Activated T-helper 9 cell treated with anti-CD3 and anti-CD28 coated beads, Interleukin-2, amount 50 U/mL, for 16 hours (primary cell): ENCODE data around the gene PNO1.
"Not testable (repeated sequence)": the region's sequence is repeated elsewhere in the genome, so short reads cannot be mapped to it uniquely, and the experiment has no call there.

Experiments
- DNase-seq: peaks from one replicate; pipeline ENCODE4 v3.0.0-alpha.2; 2020; ENCODE audit warnings: low read depth

PNO1 gene

DNA sequence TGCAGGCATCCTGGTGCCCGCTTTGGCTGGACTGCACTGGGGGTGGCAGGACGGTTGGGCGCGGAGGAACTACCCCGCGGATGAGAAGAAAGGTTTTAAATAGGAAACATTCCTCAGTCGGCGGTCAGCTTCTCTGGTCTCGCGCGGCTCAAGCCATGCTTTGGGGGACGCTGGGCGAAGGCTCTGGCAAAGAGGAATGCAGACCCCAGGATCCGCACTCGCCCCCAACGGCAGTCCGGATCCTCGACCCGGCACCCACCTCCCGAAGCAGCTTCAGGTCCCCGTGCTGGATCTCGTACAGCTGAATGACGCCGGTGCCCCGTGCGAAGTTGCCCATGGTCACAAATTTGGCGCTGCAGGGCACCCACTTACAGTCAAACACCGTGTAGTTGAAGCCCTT is 686 bp upstream of the PNO1 start:
- DNase-seq, result no peak

DNA sequence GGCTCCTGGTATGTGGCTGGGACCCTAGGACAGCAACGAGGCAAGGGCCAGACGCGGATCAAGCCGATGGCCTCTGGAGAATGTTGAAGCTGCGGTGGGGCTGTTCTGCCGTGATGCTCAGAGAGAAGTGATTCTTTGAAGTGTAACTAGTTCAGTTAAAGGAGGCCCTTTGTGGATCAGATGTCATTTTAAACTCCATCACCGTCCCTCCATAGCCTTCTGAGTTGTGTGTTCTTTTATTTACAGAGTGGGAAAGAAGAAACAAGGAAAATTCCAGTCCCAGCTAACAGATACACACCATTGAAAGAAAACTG is 403 bp downstream of the PNO1 start:
- no peak for DNase-seq

DNA sequence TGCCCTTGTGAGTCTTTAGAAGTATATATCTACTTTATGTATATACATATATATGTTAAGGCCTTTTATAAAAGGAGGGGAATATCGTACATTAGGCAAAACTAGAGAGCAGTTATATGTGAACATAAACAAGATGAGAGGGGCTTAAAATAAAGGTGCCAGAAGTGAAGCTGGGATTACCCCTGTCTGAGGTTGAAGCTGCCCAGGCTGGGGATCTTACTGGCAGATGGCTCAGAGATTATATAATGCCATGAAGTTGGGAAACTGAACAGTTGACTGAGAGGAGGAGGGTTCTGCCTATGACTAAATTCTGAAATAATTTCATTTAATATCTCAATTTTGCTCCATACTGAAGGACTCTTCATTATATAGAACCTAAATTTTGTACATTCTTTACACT is 6.0 kb downstream of the PNO1 start:
- DNase-seq, result no peak

- DNase-seq, result no peak
These were observed 9.5 kb downstream of the PNO1 start for GRCh38 chr2:68167186-68167585.

GRCh38 chr2:68169308-68169707 is 11.6 kb downstream of the PNO1 start:
- no peak for DNase-seq

- no peak for DNase-seq
These were observed 13.5 kb downstream of the PNO1 start for GRCh38 chr2:68171146-68171545.

- DNase-seq, result no peak
These were observed 14.0 kb downstream of the PNO1 start for GRCh38 chr2:68171684-68172083.

DNA sequence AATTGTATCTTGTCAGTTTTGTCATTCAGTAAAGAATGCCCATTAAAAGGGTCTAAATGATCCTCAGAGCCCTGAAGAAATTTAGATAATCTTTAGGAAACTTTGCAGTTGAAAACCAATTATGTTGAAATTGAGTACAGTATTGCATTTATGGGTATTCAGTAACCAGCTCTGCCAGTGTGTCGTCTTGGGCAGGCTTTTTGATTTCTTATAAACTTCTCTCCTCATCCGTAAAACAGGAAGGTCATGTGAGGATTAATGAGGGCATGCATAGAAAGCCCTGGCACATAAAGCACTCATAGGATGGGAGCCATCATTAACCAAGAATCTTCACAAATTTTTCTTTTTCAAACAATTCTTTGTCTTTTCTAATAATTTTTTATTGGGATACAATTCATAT is 14.8 kb downstream of the PNO1 start:
- DNase-seq, result no peak

- DNase-seq, result no peak
These were observed 15.5 kb downstream of the PNO1 start for GRCh38 chr2:68172990-68173700.

- not testable (repeated sequence) for DNase-seq
These were observed 17.5 kb downstream of the PNO1 start for GRCh38 chr2:68175210-68175609.

DNA sequence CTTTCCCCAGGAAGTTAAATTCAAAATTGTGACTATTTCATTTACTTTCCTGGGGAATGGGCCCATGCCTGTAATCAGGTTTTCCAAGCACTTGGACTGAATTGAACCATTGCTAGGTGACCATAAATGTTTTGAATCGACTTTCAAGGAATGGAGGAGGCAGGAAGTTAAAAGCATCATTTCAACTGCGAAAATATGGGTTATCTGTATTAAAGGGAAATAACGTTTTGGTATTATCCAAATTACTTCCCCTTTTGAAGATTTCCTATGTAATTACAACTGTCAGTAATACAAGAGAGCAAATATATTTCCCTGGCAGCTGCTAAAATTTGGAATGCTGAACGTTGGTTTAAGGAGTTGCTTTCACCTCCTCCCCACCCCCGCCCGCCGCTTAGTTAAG is 19.0 kb downstream of the PNO1 start:
- DNase-seq, result no peak

DNA sequence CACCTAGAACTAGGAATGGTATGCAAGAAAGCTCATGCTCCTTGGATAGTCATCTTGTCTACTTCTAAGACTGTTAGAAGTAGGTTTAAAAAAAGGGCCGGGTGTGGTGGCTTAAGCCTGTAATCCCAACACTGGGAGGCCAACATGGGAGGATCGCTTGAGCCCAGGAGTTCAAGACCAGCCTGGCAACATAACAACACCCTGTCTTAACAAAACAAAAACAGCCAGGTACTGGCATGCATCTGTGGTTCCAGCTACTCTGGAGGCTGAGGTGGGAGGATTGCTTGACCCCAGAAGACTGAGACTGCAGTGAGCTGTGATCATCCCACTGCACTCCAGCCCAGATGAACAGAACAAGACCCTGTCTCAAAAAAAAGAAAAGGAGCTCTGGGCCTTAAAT is 19.9 kb downstream of the PNO1 start:
- DNase-seq, result no peak

DNA sequence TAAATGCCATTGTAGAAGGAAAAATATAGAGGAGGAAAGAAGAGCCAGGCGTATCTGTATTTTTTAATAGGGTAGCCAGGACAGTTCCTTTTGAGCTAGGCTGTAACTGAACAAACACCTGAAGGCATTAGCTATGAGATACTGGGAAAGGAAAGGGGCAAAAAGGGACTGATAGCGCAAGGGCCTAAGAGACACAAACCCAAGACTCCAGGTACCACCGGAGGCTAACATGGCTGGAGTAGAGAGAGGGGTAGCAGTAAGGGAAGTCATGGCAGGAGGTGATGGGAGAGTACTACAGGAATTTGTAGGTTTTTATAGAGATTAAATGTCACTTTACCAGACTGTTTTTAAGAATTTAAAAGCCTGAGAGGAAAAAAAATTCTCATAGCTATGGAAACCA is 20.7 kb downstream of the PNO1 start:
- no peak for DNase-seq

DNA sequence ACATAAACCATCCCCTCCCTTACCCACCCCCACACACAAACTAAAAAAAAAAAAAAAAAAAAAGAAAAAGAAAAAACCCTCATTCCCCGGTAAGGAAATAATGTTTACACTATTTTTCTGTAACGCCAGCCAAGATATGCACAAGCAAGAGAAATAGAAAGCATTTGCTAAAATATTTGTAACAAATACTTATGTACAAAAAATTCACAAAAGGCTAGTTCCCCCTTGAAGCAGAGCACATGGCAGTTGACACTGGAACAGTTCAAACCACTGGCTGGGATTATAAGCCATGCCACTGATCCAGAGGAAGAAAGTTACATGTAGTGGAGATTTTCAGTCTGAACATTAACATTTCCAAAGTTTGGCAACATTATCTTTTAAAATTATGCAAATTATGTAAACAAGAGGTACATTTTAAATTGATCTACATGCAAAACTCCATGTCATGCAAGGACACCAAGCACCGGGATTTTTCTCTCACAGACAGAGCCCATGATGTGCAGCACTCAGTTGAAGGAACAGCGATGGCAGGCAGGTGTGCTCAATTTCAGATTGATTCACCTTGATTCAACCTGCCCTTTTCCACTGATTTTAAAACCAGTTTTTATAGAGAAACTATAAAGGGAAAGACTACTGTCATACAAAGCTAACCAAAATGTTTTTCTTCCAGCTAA is 21.4 kb downstream of the PNO1 start:
- DNase-seq, result no peak

DNA sequence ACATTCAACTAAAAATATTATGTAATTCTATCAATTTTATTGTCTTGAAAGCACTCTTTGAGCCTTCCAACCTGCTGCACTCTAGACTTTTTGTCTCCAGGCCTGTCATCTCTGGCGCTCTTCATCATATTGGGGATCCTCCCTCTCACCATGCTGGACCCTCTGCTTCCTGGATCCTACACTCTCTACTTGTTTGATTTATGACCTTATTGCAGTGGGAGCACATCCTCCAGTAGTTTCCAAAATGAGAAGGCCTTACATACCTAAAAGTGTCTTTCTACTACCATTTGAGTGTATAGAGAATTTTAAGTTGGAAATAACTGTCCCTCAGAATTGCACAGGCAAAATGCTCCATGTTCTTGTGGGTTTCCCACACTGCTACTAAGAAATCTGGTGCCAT is 25.2 kb downstream of the PNO1 start:
- no peak for DNase-seq

DNA sequence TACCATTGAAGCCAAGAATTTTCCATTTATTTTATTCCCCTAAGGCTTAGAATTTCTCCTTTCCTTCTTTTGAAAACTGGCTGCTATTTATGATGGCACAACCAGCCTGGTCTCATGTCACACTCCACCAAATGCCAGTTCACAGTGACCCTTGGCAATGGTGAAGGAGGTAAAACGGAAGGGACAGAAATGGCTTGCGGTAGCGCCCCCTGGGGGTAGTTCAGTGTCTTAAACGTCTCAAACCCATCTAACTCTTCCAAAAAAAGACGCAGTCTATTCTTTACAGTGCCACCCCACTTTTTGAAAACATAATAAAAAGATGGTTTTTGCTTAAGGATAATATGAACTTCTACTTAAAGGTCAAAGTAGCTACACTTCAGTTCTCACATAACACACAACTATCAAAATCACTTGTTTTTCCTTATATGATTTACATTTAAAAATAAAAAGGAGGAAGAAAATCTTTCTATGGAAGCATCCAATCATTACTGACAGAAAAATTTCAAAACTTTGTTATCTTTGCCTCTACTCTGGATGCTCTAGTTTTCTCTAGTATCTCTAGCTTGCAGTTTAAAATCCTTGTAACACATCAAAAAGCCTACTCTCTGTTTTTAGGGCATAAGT is 28.0 kb downstream of the PNO1 start:
- DNase-seq, result peak; percentile 44

DNA sequence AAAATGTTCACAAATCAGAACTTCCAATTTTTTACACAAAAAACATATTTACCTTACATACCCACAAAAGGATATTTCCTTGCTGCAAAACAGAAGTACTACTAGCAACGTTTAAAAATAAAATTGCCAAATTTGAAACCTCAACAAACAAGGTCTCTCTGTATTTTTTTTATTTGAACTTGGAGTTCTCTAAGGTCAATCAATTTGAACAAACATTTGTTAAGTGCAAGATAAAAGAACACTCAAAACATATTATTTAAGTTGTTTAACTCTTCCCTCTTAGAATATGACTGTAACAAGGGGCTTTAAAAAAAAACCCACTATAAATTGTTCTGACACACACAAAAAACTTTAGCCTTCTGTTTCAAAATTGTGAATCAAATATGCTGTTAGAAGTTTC is 29.6 kb downstream of the PNO1 start:
- DNase-seq, result no peak

DNA sequence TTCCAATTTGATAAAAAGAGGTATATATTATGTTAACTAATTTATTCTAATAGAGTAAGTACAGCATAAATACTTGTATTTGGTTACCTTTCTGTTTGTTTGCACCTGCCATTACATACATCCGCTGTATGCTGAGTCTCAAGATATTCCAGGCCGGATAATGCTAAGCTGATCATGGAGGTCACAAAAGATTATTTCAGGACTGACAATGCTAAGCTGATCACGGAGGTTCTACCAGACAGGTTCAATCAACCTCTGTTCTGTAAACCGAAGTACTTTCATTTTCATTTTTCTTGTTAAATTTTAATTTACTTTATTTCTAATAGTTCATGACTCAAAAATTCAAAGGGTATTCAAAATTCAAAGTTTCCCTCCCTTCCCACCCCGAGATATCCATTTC is 31.1 kb downstream of the PNO1 start:
- no peak for DNase-seq

DNA sequence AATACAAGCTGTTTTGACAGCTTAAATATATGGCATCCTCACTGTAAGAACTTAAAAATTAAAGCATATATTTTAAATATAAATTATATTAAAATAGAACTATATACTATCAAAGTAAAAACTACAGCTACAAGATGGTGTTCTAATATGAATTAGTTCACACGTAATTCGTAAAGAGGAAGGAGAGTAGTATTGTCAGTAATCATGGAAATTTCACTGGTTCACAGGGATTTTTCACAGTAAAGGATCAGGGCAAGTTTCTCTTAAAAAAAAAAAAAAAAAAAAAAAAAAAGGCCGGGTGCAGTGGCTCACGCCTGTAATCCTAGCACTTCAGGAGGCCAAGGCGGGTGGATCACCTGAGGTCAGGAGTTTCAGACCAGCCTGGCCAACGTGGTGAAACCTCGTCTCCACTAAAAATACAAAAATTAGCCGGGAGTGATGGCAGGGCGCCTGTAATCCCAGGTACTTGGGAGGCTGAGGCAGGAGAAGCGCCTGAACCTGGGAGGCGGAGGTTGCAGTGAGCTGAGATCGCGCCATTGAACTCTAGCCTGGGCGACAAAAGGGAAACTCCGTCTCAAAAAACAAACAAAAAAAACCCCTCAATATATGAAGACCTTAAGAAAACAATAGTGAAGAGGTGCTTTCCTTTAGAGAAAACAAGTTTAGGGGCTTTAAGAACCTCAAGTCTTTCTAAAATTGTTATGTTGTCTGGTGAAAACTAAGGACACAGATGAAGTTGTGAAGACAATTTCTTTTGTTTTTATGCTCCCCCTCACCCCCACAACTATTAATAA is 32.5 kb downstream of the PNO1 start:
- DNase-seq, result no peak

DNA sequence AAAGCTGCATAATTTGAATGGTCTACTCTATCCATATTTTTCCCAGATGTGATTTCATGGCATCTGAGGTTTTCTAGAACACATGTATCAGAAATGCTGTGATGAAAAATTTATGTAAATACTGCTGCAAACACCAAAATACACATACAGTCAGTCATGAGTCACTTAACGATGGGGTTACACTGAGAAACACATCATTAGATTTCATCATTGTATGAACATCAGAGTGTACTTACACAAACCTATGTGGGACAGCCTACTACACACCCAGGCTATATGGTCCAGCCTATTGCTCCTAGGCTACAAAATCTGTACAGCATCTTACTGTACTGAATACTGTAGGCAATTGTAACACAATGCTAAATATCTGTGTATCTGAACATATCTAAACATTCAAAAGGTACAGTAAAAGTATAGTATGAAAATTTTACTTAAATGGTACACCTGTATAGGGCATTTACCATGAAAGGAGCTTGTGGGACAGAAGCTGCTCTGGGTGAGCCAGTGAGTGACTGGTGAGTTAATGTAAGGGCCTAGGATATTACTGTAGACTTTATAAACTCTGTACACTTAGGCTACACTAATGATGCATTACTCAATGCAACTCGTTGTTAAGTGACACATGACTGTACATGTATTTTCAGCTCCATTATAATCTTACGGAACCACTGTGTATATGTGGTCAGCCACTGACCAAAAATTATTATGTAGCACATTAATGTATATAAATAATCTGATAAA is 33.5 kb downstream of the PNO1 start:
- DNase-seq, result no peak

GRCh38 chr2:68193144-68193543 is 35.5 kb downstream of the PNO1 start:
- no peak for DNase-seq

DNA sequence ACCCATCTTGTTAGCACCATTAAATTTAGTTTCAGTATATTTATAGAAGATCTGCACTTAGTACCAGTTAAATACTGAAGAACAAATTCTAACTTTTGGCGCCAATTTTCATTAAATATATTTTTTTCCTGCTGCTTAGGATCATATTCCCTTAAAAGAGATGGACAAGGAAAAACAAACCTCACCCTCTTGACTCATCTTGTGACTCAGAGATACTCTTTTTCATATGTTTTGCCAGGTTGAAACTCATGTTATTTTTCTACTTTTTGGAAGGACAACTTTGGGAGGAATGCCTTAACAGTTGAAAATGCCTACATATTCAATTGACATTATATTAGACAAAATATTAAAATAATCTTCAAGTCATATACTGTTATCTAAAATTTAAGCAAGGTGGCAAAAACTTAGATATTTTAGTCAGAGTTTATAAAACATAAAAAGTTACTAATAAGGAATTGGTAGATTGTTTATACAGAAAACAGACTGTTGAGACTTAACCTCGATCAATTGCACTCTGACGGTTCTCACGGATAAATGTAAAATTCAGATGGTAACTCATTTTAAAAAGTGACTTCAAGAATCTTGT is 36.2 kb downstream of the PNO1 start:
- DNase-seq, result no peak
